ENCODE results near the gene NAT14.

Gene NAT14

DNA sequence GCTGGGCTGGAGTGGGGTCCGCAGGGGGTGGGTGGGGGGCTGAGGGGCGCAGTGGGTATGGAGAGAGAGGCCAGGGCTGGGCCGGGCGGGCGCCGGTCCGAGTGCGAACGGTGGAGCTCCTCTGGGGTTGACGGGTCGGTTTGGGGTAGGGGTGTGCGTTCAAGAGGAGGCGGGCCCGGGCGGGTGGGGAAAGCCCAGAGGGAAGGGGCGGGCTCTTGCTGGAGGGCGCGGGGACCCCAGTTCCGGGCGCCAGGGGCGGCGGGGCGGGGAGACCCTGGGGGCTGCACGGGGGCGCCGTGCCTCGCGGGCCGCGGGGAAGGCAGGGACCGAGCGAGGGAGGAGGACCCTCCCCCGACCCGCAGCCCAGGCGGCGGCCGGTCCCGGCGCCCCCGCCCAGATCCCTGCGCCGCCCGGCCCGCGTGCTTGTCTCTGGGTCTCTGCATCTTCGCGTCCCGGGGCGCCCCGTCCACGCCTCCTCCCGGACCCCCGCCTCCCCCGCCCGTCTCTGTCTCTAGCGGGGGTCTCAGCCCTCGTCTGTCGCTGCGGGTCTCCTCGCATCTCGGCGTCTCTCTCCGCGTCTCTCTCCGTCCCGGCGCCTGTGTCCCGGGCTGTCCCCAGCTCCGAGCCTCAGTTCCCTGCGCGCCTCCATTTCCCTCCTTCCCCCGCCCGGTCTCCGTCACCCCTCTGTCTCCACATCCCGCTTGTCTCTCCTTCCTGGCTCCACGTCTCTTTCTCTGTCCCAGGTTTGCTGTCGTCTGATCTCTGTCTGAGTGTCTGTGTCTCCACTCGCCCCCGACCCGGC is 33.6 kb upstream of the NAT14 start:
- TF ChIP-seq TAF1 (IDR thresholded peaks at IDR 0.05; ENCODE audit: borderline replicate concordance, insufficient read depth, low read length) (no peak), POLR2AphosphoS5 (IDR thresholded peaks at IDR 0.05; ENCODE audit: low read depth, low read length) (no peak), FOXP2 (optimal IDR thresholded peaks at IDR 0.05; ENCODE audit: borderline replicate concordance, extremely low read depth, extremely low read length, insufficient read depth) (no peak), SIN3A (IDR thresholded peaks at IDR 0.05; ENCODE audit: borderline replicate concordance, insufficient read depth, low read length) (no peak)
- TF ChIP-seq, protein P1, sequence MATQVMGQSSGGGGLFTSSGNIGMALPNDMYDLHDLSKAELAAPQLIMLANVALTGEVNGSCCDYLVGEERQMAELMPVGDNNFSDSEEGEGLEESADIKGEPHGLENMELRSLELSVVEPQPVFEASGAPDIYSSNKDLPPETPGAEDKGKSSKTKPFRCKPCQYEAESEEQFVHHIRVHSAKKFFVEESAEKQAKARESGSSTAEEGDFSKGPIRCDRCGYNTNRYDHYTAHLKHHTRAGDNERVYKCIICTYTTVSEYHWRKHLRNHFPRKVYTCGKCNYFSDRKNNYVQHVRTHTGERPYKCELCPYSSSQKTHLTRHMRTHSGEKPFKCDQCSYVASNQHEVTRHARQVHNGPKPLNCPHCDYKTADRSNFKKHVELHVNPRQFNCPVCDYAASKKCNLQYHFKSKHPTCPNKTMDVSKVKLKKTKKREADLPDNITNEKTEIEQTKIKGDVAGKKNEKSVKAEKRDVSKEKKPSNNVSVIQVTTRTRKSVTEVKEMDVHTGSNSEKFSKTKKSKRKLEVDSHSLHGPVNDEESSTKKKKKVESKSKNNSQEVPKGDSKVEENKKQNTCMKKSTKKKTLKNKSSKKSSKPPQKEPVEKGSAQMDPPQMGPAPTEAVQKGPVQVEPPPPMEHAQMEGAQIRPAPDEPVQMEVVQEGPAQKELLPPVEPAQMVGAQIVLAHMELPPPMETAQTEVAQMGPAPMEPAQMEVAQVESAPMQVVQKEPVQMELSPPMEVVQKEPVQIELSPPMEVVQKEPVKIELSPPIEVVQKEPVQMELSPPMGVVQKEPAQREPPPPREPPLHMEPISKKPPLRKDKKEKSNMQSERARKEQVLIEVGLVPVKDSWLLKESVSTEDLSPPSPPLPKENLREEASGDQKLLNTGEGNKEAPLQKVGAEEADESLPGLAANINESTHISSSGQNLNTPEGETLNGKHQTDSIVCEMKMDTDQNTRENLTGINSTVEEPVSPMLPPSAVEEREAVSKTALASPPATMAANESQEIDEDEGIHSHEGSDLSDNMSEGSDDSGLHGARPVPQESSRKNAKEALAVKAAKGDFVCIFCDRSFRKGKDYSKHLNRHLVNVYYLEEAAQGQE (IDR thresholded peaks at IDR 0.05; ENCODE audit: insufficient read depth in 1 of 2, low read depth in 2 of 2, low read length in 2 of 2) = no peak

DNA sequence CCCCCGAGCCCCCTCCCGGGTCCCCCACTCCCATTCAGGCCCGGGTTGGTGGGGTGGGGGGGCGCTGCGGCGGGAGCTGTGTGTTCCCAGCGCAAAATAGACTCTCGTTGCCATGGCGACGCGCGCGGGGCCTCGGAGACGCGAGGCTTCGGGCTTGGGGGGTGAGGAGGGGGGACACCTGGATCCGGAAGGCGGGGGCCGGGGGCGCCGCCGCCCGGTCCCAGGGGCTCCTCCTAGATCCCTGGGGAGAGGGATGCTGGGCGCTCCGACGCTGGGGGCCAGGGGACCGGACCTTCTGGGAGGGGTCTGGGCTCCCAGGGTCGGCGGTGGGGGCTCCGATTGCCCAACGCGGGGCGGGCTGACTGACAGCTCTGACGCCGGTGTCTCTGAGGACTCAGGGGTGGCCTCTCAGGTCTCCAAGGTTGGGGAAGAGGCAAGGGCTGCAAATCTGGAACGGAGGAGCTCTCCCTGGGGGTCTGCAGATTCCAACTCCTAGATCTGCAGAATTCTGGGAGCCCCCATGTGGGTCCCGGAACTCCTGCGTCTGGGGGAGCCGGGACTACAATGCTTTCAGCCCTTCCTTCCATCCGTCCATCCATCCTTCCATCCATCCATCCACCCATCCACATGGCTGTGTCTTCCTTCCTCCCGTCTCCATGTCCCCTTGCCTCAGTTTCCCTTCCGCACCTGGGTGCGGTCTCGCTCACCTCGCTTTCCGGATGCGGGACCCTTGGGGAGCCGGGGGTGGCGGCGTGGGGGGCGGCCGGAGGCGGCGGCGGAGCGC is 32.8 kb upstream of the NAT14 start:
- TF ChIP-seq, protein P1 (IDR thresholded peaks at IDR 0.05; ENCODE audit: insufficient read depth in 1 of 2, low read depth in 2 of 2, low read length in 2 of 2) = no peak

- TF ChIP-seq POLR2AphosphoS5 (IDR thresholded peaks at IDR 0.05; ENCODE audit: low read depth, low read length) (no peak), FOXP2 (optimal IDR thresholded peaks at IDR 0.05; ENCODE audit: borderline replicate concordance, extremely low read depth, extremely low read length, insufficient read depth) (no peak), SIN3A (IDR thresholded peaks at IDR 0.05; ENCODE audit: borderline replicate concordance, insufficient read depth, low read length) (no peak), TAF1 (IDR thresholded peaks at IDR 0.05; ENCODE audit: borderline replicate concordance, insufficient read depth, low read length) (no peak)
- TF ChIP-seq, protein P1 (IDR thresholded peaks at IDR 0.05; ENCODE audit: insufficient read depth in 1 of 2, low read depth in 2 of 2, low read length in 2 of 2) = no peak
Measured at GRCh38 chr19:55452749-55453346, 32.1 kb upstream of the NAT14 start.

DNA sequence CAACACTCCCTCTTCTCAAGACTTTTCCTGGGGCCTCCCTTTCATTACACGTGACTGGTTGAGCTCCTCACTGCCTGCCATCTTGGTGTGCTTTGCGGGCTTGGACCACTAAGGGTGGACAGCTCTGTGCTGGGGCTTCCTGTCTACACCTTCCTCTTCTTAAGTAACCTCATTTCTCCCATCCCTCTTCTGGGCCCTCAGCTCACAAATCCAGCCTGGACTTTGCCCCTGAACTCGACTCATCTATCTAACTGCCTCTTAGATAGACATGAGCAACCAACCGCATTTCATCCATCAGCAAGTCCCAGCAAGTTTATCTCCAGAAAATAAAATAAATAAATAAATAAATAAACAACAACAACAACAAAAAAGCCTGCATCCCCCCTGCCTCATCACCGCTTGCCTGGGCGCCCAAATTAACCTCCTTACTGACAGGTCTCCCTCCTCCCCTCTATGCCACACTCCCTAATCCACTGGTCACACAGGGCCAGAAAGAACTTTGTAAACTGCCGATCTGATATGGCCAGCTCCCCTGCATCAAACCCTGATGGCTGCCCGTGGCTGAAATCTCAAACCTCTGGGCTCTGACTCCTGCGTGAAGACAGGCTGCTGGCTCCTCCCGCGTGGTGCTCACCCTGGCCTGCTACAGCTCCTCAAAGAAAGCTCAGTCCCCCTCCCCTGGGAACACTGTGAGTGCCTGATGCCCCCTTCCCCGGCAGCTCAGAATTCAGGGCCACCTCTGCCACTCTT is 31.3 kb upstream of the NAT14 start:
- TF ChIP-seq SIN3A (IDR thresholded peaks at IDR 0.05; ENCODE audit: borderline replicate concordance, insufficient read depth, low read length) = no peak
- TF ChIP-seq POLR2AphosphoS5 (IDR thresholded peaks at IDR 0.05; ENCODE audit: low read depth, low read length) = no peak
- TF ChIP-seq FOXP2 (optimal IDR thresholded peaks at IDR 0.05; ENCODE audit: borderline replicate concordance, extremely low read depth, extremely low read length, insufficient read depth) = no peak
- TF ChIP-seq, protein P1 (IDR thresholded peaks at IDR 0.05; ENCODE audit: insufficient read depth in 1 of 2, low read depth in 2 of 2, low read length in 2 of 2) = no peak
- TF ChIP-seq TAF1 (IDR thresholded peaks at IDR 0.05; ENCODE audit: borderline replicate concordance, insufficient read depth, low read length) = no peak
